Stimulated activated CD4-positive, alpha-beta T cell treated with anti-CD3 and anti-CD28 coated beads, Interleukin-4, amount 100 ng/mL, for 1 hour (primary cell): ENCODE results near the gene SLC26A5.

Experiments used
- DNase-seq: peaks from one replicate; pipeline ENCODE4 v3.0.0-alpha.2; 2020

The SLC26A5 gene

DNA sequence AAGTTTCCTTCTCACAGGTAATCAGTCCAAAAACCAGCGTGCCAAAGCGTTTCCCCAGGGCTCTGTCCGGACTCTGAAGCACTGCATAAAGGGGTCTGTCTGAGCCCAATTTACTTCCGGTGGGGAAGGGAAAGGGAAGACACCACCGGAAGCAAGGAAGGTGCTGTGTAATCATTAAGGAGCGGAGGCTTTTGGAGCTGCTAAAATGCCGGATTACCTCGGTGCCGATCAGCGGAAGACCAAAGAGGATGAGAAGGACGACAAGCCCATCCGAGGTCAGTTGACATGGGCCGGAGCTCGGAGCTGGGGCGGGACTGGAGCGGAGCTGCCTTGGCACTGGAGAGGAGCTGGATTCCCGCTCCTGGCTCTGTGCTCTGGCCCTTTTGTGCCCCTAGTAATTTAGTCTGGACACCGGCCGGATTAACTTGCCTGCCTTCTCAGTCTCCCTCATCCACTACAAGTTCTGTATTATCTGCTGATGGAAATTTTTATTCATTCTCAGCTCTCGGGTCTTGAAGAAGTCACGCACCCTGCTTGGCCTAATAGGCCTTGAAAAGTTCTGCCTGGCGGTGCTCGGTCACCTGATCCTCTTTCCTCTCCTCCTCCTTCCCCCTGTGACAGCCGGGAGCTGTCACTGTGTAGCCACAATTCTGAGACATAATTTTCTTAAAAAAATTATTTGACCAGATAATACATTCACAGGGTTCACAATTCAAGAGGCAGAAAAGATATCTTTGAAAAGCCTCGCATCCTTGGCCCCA, 98.3 kb downstream of the SLC26A5 start, which contains the start of gene PSMC2:
Gene PSMC2 (plus strand): TSS at position 137 of the 761 bp plus-strand sequence. CDS start 69 bp downstream, at position 206.
- DNase-seq: peak; percentile 72

DNA sequence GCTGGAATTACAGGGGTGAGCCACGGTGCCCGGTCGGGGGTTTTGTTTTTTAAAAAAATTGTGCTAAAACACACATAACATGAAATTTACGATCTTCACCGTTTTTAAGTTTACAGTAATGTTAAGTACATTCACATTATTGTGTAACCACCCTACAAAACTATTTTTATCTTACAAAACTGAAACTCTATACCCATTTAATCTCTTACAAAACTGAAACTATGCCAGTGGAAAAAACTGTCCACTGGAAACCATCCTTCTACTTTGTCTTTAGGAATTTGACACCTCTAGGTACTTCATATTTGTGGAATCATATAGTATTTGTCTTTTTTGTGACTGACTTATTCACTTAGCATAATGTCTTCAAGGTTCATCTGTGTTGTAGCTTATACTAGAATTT, 99.6 kb downstream of the SLC26A5 start:
- DNase-seq: no peak

DNA sequence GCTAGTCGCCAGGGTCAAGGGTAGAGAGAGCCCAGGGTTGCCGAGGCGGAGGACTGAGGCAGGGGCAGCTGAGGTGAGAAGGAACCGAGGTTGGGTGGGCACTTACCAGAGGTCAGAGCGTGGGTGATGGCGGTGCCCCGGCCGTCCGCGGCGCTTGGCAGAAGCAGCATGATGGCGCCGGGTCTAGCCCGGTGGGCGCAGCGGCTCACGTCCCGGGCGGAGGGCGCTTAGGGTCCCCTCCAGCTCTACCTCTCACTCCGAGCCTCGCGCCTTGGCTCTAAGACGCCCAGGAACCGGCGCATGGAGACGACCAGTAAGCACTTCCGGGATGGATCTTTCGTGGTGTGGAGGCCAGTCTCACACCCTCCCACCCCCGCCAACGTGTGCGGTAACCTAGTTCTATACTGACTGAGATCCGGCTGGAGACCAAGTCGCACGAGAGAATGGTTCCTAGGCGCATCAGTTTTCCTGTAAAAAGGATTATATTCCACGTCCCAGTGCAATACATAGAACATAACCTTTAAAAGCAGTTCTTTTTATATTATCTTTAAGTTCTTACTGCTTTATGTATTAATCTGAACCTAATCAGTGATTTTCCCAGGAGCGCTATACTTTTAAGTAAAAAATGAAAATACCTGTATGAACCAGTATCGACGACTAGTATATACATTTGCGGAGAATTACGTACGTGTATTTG, 101.4 kb downstream of the SLC26A5 start, which contains the start of gene DNAJC2:
Gene DNAJC2 (minus strand): TSS at position 315 of the 697 bp plus-strand sequence. CDS start 145 bp downstream, at position 170.
- peak; percentile 83 for DNase-seq

DNA sequence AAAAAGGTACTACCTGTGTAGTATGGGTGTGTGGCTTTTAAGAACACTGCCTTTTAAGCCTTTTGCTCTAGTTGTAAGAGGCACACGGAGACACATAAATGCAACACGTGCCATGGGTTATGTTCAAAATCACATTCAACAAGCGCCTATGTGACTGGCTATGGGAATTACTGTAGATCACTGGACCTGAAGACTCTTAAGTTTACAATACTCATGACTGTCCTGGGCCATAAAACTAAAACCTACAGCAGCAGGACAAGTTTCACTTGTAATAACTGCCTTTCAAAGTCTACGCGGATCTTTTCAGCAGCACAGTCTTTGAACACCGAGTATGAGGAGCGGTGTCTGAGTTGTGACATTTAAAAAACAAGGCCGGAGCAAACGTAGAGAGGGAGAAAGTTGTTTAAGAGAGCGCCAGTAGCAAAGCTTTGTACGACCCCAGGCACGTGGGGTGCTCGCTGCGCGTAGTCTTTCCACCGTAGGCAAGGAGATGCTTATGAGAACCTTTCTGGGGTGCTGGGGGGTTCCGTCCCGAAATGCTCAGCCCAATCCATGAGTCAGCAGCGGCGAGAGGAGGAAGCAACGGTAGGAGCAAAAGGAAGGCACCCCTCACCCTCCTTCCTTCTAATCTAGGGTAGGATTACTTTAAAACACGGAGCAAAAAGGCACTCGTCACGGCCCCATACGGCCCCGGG, 102.1 kb downstream of the SLC26A5 start:
- DNase-seq: peak; percentile 39

DNA sequence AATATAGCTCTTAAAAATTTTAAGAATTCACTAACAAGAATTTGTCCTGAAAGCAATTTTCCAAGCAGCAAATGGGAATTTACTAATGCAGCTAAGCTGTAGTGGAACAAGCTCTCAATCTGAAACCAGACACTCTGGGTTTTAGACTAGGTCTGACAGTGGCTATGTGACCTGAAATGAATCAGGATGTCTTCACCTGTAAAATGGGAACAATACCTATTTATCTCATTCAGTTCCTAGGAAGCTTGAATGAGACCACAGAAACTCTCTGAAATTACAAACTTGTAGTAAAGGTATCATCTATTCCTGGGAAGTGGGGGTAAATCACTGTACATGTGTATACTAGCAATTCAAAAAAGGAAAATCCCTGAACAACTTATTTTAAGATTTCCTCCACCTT, 102.7 kb downstream of the SLC26A5 start:
- no peak for DNase-seq

DNA sequence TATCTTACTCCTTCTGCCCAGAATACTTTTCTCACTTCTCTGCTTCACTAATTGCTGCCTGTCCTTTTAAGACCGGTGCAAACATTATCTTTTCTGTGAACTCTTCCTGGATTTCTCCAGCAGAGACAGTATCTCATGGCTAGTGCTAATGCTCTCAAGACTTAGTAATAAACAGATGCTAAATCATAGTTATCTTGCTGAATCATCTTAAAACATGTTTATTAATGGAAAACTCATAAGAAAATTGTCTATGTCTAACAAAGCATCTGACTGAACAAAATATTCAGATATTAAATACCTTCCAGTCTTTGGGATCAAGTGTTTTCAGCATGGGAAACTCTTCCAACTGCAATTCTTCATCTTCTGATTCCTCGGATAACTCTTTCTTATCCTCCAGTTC, 104.5 kb downstream of the SLC26A5 start:
- no peak for DNase-seq

DNA sequence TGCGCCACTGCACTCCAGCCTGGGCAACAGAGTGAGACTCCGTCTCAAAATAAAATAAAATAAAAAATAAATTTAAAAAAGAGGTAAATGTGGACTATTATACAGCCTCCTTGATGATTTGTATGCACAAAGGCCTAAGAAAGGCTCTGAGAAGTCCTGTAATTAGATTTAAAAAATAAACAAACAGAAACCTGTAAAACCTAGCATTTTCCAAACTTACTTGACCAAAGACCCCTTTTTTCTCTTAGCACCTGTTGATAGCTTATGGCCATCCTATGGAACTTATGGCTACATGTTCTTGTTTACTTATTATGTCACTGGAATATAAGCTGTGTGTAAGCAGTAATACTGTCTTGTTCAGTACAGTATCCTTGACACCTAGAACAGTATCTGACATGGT, 107.1 kb downstream of the SLC26A5 start:
- DNase-seq: no peak

DNA sequence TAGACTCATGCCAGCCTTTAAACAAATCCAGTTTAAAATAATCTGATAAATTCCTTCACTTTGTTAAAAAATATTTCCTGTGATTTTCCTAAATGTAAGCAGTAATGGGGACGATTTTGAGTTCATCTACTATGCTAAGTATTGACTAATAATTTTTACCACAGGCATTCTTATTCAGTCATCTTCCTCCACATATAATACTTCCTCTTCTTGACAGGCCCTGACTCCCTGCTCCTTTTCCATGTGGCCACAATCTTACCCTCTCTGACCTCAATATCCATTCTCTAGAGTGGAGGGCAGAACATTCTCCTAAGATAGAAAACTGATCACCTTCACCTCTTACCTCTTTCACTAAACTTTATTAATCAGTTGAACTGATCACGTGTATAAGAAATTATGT, 109.2 kb downstream of the SLC26A5 start:
- DNase-seq: no peak

DNA sequence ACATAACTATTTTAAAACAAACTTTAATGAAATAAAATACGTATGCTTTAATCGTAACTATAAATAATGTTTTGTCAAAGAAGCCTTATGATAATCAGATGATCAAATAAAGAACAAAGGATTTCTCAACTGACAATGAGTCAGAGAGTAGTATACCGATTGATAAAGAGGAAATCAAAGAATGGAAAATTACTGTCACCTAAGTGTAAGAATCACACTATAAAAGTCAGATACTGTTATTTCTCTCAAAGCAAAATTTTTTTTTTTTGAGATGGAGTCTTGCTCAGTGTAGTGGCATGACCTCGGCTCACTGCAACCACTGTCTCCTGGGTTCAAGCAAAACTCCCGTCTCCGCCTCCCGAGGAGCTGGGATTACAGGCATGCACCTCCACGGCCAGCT, 120.3 kb downstream of the SLC26A5 start:
- no peak for DNase-seq
